Hepatocyte (in vitro differentiated cells): ENCODE results near the gene RCL1.

Experiments used
- EZH2 ChIP-seq: fragments of 200-600 bp; sonication (generic); IDR thresholded peaks from 2 replicates; pipeline ENCODE4 v1.6.1; 2016; ENCODE audit warnings: antibody characterized with exemption, mild to moderate bottlenecking, borderline replicate concordance
- EZH2phosphoT487 ChIP-seq: fragments of 200-600 bp; sonication (generic); IDR thresholded peaks from one replicate; pipeline ENCODE4 v1.6.1; 2018; ENCODE audit warnings: antibody characterized with exemption, mild to moderate bottlenecking, low read depth, moderate library complexity; ENCODE audit not compliant: unreplicated experiment, severe bottlenecking
- TF ChIP-seq, protein P1 (sequence below): fragments of 200-600 bp; sonication (generic); IDR thresholded peaks from 2 replicates; pipeline ENCODE4 v1.5.1; 2016; ENCODE audit warnings: antibody characterized with exemption, mild to moderate bottlenecking; ENCODE audit not compliant: poor library complexity

DNA sequence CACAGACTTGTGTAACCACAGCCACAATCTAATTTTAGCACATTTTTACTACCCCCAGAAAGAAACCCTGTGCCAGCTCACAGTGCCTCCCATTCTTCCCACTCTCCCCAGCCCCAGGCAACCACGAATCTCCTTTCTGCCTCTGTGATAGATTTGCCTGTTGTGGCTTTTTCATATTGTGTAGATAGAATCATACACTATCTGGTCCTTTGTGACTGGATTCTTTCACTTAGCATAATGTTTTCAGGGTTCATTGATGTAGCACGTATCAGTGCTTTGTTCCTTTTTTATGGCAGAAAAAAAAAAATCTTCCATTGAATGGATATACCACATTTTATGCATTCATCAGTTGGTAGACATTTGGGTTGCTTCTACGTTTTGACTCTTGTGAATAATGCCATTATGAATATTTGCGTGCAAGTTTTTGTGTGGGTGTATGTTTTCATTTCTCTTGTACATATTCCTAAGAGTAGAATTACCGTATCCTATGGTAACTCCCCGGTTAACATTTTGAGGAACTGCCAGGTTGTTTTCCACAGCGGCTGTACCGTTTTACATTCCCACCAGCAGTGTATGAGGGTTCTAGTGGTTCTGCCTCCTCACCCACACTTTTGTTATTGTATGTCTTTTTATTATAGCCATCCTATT lies 64.5 kb downstream of the RCL1 start:
- TF ChIP-seq, protein P1, sequence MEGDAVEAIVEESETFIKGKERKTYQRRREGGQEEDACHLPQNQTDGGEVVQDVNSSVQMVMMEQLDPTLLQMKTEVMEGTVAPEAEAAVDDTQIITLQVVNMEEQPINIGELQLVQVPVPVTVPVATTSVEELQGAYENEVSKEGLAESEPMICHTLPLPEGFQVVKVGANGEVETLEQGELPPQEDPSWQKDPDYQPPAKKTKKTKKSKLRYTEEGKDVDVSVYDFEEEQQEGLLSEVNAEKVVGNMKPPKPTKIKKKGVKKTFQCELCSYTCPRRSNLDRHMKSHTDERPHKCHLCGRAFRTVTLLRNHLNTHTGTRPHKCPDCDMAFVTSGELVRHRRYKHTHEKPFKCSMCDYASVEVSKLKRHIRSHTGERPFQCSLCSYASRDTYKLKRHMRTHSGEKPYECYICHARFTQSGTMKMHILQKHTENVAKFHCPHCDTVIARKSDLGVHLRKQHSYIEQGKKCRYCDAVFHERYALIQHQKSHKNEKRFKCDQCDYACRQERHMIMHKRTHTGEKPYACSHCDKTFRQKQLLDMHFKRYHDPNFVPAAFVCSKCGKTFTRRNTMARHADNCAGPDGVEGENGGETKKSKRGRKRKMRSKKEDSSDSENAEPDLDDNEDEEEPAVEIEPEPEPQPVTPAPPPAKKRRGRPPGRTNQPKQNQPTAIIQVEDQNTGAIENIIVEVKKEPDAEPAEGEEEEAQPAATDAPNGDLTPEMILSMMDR, result no peak
- TF ChIP-seq EZH2phosphoT487 (no peak), EZH2 (no peak)
